DMS 273 treated with DMSO at 0.1 percent for 48 hours (cell line): ENCODE results near the gene HOXA4.

Source experiments
- DNase-seq: peaks from one replicate; lab custom pipeline; 2025; lab: John Stamatoyannopoulos, UW

HOXA4 gene

DNA sequence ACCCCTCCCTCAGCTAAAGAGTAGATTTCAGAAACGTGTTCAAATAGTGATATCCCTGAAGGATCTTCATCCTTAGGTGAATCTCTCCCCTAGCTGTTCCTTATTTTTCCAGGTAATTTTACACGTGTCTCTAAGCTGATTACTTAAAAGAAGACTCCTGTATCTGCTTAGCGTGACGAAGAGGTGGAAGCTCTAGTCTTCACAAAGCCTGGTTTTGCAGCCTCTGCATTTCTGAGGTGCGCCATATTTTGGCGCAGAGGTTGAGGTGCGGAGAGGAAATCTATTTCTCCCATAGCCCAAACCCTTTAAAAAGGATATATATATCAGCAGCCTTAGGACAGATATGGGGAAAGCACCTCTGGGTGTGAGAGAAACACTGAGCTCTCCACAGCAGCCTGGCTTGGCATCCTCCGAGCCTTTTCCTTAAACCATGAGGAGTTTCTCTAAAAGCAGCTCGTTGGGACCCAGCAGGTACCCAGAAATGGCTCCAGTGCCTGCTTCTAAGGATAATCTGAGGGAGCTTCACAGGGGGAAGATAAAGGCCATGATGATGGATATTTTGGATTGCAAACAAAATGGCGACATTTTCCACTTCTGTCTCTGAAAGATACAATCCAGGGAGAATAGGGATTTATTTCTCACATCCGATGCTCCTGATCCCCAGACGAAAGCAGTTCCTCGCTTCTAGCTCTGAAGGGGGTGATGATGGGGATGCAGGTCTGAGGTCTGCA is 25.1 kb downstream of the HOXA4 start:
- DNase-seq, result no peak

DNA sequence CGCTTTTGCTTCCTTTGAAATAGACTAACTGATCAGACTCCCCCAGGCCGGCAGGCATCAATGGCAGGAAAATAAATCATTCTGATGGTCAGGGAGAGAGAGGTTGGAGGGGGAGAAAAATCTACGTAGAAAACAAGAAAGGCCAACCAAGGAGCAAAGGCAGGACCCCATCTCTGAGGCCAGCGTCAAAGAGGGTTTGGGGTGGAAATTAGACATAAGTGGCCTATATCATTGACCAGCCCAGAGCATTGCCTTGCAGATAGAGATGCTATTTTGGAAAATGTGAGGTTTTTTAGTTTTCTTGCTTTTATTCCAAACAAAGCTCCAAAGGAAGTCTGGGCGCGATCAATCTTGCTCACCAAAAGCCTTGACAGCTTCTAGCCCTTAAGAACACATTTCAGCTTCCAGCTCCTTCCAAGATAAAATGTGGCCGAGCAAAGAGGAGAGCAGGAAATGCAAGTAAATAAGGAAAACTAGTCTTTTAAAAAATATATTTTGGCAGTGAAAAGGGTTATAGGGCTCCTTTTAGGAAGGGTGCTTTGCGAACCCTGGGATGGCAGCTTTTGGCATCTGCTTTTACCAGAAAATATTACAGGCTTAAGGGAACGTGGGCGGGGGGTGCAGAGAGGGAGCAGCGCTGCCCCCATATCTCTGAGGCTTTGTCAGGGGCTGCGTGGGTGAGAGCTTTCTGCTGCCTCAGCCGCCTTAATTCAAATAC is 26.1 kb downstream of the HOXA4 start:
- no peak for DNase-seq

DNA sequence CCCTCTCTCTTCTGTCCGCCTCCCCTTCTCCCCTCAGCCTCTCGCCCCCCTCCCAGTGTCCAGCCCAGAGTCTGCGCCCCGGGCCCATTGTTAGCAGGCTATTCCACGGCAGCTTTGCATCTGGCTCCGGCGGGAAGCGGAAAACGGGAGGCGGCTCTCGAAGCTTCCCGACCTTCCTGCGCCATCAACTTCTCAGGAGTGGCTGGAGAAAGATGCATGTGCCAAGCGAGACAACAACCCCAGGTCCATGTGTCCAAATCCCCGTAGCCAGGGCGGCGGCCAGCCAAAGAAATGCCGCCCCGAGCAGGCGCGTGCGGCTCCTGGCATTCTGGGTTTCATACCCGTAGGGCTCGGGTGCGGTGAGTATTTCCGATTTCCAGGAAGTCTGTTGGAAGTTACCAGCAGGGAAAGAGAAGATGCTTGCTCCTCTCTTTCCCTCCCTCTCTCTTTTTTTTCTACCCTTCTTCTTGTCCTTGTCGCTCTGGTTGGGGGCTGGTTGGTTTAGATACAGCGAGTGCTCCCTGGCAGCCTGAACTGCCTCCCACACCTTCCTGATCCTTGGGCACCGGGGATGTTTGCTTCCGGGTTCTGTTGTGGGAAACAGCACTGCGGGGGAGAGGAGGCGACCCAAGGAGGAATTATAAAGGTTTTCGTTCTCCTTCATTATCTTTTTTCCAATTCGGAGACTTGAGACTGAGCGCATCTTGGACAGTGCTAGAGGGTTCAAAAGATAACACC is 26.9 kb downstream of the HOXA4 start:
- DNase-seq, result no peak

DNA sequence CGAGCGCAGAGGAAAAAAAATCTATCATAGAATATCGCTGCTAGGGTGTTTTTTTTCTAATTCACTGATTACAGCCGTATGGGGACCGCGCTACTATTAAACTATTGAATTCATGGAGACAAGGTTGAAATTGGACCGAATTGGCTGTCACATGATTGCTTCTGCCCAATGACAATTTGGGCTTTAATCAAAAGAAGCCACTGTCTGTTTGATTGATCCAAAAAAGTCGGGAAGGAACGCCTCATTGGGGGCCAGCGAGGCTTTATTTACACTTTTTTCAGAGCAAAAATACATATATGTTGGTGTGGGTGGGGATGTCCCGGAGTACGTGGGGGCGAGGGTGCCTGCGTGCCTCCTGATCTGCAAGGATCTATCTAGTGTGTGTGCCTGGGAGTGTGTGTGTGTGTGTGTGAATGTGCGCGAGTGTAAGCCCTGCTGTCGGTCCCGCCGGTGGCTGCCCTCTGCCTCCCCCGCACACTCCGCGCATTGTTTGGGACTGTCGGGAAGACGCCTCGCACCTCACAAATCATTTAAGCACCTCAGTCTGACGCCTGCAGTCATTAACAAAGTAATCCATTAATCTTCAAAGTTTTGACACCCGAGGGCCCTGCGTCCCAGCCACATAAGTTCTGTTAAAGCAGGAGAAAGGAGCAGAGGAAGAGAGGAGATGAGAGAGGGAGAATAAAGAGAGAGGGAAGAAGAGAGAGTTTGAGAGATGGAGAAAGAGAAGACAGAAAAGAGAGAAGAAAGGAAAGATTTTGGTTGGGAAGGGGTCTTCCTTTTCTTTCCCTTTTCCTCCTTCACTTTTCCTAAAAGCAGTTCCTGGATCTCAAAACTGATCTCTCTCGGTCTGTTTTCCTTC is 27.7 kb downstream of the HOXA4 start, which contains the start of gene HOXA2:
Gene HOXA2 (minus strand): TSS at position 103 of the 862 bp plus-strand sequence. CDS start 183 bp downstream, outside the sequence.
- no peak for DNase-seq

DNA sequence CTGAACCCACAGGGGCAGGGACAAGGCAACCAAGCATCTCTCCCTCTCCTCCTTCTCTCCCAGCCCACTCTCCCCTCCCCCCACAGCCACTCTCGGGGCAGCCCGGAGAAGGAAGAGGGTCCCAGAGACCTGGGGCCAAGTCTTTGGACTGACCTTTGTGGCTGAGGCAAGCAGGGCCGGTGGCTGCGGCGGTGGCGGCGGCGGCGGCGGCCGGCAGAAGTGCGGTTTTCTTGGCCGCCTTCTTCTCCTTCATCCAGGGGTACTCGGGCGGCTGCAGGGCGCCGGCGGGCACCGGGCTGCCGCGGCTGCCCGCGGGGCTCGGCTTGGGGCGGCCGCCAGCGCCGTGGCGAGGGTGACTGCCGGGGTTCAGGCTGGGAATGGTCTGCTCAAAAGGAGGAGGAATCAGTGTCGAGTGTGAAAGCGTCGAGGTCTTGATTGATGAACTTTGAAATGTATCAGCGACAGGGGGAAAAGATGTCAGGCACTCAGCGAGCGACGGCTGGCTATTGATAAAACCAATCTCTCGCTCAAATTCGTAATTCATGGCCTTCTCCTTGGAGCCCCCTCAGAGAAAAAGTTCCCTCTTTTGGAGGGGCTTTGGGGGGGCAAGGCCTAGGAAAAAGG is 28.5 kb downstream of the HOXA4 start:
- no peak for DNase-seq

DNA sequence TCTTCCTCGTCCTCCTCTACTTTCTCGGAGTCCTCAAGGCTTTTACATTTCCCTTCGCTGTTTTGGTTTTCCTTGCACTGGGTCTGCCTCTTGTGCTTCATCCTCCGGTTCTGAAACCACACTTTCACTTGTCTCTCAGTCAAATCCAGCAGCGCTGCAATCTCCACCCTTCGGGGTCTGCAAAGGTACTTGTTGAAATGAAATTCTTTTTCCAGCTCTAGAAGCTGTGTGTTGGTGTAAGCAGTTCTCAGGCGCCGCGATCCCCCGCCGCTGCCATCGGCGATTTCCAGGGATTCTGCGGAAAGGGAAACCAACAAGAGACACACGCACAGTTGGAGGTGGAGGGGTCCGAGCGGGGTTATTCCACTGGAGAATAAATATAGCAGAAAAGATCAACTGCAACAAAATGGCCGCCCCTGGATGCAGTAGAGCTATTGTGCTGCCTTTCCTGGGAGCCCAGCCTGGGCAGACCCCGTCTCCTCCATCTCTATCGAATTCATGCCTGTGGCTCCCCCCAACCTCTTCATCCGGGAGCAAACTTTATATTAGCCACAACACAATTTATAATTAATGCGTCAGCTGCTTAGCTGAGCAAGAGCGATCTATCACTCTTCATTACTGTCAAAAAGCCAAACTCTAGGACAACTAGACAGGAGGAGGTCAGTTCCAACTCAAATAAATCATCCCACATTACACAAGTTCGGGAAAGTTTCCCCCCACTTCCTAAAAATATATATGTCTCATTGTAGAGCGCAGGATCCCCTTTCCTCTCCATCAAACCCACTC is 29.2 kb downstream of the HOXA4 start:
- no peak for DNase-seq

DNA sequence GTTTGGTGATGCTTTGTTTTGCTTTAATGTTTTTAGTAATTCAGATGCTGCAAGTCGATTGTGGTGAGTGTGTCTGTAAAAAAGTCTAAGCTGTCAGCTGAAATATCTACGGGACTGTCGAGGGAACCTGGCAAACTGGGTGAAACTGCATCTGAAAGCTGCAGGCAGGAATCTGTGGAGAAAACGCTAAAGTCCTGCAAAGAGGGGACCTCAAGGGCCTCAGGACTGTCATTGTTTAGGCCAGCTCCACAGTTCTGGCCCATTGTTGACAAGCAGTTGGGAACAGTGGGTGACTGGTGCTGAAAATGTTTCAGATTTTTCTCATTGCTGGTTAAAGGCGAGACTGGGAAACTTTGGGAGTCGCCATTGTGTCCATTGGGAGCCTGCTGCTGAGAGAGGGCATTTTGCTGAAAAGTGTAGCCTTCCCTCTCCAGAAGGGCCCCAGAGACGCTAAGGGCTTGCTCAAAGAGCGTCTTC is 29.8 kb downstream of the HOXA4 start:
- no peak for DNase-seq

DNA sequence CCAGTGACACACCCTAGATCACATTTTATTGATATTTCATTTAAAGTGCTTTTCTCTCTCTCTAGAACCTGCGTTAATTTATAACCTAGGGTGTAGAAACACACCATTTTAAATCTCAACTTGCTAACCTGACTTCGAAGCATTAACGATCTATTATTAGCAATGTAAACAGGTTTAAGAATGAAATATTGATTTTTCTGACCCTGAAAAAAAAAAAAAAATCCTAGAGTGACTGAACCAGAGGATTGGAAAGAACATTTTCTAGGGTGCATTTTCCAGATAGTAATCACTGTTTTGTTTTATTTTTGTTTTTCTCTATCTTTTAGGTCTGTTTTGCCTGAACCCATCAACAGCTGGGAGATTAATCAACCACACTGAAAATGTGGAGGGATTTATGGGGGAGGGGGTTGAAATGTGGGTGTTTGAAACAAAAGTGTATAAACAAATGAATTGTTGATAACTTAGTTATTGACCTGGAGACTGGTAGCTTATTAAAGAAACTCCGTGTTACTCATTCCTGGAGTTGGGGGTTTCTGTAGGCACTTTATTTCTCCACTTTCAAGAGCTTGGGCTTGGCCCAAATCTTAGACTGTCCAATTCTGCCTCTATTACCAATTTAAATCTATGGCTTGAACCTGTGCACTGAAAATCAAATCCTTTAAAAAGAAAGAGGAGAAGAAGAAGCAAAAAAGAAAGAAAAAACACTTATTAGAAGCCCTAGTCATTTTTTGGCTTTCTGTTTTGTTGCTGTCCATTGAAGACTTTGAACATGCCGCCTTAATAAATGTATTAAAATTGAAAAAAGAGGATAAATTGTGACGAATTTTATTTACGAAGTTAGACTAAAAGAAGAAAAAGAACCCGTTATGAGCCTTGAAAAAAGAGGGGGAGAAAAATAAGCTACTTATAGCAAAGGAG is 30.8 kb downstream of the HOXA4 start:
- no peak for DNase-seq

DNA sequence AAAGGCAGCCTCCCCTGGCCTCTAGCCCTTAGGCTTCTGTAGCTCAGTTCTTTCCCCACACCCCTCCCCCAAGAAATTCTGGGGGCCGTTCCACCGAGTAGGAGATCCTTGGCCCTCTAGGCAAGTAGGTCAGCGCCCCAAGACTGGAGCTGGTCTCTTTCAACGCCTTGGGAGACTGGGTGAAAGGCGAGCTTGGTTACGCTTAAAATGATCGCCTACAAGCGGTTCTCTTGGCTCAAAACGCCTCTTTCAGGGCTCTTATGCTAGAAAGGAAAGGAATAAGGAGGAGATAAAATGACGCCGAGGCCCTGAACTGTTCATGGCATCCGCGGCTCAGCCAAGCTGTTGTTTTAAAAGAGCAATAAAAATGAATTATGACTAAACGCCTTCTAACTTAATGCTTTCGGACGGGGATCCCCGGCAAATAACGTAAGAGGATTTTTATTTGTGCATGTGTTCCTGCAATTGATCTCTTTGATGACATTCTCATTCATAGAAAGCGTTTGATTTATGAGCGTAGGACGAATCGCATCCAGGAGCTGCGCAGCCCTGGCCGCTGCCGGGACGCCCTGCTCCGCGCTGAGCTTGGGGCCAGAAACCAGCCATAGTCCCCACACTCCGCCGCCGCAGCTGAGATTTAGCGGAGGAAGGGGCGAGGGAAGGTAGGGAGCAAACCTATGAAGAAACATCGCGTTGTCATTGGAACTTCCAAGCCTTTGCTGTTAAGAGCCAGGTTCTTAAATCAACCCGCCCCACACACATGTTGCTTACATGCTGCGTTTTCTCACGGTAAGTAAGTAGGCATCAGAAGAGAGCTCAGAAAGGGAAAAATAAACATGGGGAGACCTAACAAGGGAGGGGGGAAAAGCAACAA is 31.7 kb downstream of the HOXA4 start:
- DNase-seq, result no peak

DNA sequence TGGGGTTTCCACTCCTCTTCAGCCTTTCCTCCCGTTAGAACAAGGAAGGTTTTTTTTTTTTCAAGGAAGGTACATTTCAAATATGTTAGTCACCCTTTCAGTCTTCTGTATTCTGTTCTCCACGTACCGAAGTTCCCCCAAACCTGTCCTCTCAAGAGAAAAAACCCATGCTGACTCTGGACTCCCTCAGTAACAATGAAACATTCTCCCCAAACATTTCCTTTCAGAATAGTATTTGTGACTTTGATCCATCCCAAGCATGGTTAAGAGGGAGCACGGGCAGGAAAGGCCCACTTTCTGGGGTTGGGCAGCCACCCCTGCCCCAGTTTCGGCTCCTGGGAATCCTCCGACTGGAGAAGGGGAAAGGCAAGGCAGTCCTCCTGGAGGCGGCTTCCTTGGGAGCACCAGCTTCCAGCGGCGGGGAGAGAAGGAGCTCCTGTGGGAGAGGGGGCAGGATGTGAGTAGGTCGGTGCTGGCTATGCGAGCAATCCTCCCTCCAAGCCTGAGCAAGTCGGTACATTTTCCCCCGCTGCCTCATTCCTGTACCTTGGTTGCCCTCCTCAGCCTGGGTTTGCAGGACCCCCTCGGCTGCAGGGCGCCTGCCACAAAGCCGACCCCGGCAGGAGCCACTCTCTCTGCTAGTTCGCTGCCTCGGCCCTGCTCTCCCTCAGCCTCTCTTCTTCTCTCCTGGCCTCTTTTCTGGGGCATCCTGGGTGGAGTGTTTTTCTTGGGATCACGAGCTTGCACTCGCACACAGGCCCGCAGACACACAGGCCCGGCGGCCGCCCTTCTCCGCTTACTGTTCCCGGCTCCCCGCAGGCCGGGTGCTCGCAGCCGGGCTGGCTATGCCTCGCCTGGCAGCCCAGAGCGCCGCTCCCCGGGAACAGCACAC is 32.6 kb downstream of the HOXA4 start:
- no peak for DNase-seq

DNA sequence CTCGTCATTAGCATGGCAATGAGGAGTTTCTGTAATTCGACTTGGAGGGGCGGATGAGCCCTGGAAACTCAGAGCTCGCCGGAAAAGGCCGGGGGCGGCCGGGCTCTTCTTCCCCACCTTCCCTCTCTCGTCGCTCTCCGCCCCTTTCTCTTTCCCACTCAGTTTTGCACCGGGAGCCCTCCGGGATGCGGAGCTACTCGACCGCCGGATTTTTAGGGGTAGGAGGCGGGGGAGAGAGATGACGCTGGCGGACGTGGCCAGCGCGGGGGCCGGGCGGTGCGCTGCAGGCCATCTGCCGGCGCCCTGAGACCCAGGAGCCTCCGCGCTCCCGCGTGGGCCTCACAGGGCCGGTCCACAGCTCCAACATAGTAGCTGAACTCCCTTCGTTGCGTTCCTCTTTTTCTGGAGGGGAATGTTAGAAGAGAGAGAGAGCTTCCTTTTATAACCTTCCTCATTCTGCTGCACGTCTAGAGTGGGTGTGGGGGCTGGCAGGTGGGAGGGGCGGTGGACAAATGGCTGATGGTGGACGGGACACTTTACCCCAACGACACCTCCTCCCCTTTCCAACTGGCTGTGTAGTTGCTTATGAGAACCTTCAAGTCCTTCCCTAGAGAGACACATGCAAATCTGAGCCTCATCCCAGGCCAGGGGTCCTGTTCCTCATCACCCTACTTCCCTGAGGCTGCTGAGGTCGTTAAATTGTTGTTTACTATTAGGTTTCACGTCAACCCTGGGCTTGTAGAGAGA is 33.6 kb downstream of the HOXA4 start:
- DNase-seq, result no peak

DNA sequence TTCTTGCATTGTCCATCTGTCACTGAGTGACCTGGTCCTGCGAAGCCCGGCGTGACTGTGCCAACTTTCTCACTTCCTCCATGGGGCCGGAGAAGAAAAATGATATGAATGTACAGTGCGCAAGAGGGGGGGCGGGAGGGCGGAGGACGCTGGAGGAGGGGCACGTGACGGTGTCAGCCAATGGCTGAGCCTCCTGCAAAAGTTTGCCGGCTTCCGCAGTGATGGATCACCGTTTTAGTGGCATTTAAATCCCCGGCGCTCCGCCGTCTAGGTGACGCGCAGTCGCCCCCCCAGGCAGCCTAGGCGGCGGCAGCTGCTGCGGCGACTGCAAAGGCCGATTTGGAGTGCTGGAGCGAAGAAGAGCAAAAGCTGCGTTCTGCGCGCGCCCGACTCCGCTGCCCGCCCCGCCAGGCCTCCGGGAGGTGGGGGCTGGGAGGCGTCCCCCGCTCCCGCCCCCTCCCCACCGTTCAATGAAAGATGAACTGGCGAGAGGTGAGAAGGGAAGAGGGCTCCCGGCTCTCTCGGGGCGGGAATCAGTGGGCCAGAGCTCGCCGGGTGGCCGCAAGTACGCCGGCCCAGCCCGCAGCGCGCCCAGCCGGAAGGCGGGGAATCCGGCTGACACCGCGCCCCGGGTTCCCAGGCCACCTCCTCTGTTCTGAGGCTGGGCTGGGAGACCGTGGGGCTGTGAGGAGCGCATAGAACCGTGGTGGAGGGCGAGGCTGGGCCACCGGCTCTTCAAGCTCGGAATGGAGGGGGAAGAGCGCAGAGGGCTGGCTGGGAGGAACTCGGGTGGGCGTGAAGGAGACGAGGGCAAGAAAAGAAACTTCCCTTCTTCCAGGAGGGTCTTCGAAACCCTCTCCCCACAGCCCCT is 34.4 kb downstream of the HOXA4 start, which contains the start of gene HOXA1:
Gene HOXA1 (minus strand): TSS at position 104 of the 871 bp plus-strand sequence. CDS start 88 bp downstream, at position 16.
- peak; percentile 82 for DNase-seq

DNA sequence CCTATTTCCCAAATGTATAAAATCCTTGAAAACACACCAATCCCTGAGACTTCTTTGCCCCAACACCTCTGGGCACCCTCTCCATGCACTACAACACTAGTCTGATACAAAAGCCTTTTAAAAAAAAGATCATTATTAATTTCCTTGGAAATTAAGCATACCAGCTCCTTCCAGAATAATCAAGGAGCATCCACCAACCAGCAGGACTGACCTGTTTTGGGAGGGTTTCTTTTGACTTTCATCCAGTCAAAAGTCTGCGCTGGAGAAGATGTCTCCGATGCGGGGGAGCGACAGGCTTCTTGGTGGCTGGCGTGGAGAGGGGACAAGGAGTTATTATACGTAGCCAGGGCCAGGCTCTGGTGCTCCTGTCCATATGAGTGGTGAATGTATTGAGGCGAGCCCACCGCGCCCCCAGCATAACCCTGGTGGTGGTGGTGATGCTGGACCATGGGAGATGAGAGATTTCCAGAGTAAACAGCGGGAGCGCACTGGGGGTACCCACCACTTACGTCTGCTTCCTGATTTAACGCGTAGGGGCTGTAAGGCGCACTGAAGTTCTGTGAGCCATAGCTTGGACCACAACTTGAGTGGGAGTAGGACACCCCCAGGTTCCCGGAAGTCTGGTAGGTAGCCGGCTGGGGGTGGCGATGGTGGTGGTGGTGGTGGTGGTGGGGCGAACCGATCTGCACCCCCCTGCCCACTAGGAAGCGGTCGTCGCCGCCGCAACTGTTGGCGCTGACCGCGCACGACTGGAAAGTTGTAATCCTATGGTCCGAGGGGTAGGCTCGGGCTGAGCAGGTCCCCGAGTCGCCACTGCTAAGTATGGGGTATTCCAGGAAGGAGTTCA is 35.3 kb downstream of the HOXA4 start:
- no peak for DNase-seq

DNA sequence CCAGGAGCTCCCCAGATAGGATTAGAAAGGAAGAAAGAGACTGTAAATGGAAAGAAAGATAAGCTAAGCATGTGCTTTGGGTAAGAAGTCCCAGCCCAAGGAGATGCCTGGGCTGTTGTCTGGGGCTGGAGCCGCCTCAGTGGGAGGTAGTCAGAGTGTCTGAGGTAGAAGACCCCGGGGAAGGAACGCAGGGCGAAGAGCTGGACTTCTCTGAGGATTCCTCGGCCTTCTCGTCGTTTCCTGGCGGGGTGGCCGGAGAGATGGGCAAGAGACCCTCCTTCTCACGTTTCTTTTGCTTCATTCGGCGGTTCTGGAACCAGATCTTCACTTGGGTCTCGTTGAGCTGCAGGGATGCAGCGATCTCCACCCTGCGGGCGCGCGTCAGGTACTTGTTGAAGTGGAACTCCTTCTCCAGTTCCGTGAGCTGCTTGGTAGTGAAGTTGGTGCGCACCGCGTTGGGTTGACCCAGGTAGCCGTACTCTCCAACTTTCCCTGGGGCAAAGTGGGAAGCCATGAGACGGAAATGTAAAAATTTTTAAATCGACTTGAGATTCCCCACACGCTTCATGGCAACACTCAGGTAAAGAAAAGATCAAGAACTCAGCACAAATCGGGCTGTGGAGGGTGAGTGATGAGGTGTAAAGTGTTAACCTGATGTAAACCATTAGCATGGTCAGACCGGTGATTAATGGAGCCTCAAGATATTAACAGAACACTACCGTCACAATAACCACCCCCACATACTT is 36.1 kb downstream of the HOXA4 start:
- no peak for DNase-seq
